Keratinocyte (primary cell): ENCODE data around the gene ST8SIA4. TPM values are rescaled to one million over a fixed set of nuclear protein-coding genes. Genes with fewer than 3 reads are reported as not detected.

Experiments used
- DNase-seq: peaks from one replicate; pipeline ENCODE4 v3.0.0-alpha.2; 2011; ENCODE audit warnings: low read depth, missing footprints, low spot score
- FAIRE-seq: peaks from 2 replicates; lab custom pipeline; 2011; peaks lifted over from hg19 to GRCh38; lab: Jason Lieb, UNC
- H2AFZ ChIP-seq: 2 replicates; pipeline ENCODE4 v1.6.0; 2012; ENCODE audit warnings: low read length, control low read depth, inconsistent platforms; ENCODE audit not compliant: control insufficient read depth
- H3K27ac ChIP-seq: 2 replicates; pipeline ENCODE4 v1.5.1; 2011; ENCODE audit warnings: low read length; ENCODE audit not compliant: control insufficient read depth, insufficient read depth
- H3K27me3 ChIP-seq: 3 replicates; pipeline ENCODE4 v1.6.0; 2011; ENCODE audit warnings: low read length; ENCODE audit not compliant: control insufficient read depth, insufficient read depth; ENCODE audit errors: extremely low read depth
- H3K36me3 ChIP-seq, 2 experiments: 2 replicates in 1 of 2; 3 replicates in 1 of 2; pipeline ENCODE4 v1.5.1; 2011; ENCODE audit warnings: low read length in 2 of 2, mild to moderate bottlenecking in 1 of 2; ENCODE audit not compliant: control insufficient read depth in 2 of 2, insufficient read depth in 2 of 2; ENCODE audit errors: extremely low read depth in 1 of 2
- H3K4me1 ChIP-seq: 3 replicates; pipeline ENCODE4 v1.5.1; 2011; ENCODE audit warnings: low read length; ENCODE audit not compliant: control insufficient read depth, insufficient read depth; ENCODE audit errors: extremely low read depth
- H3K4me2 ChIP-seq: 3 replicates; pipeline ENCODE4 v1.6.0; 2011; ENCODE audit warnings: low read depth, low read length; ENCODE audit not compliant: control insufficient read depth, insufficient read depth; ENCODE audit errors: extremely low read depth
- H3K4me3 ChIP-seq, 3 experiments: fragments of 200-600 bp in 1 of 3; sonication (generic) in 1 of 3; 2 replicates in 2 of 3; 3 replicates in 1 of 3; pipeline ENCODE4 v1.5.1; 2011 to 2016; ENCODE audit warnings: low read length in 3 of 3, mild to moderate bottlenecking in 3 of 3, control low read depth in 2 of 3, inconsistent platforms in 1 of 3, low read depth in 1 of 3, mixed read lengths in 1 of 3, mixed run types in 1 of 3, moderate library complexity in 1 of 3; ENCODE audit not compliant: control insufficient read depth in 2 of 3, insufficient read depth in 2 of 3; ENCODE audit errors: extremely low read depth in 1 of 3
- H3K79me2 ChIP-seq: 2 replicates; pipeline ENCODE4 v1.6.0; 2012; ENCODE audit warnings: low read length; ENCODE audit not compliant: control insufficient read depth, insufficient read depth
- H3K9ac ChIP-seq: 3 replicates; pipeline ENCODE4 v1.6.0; 2011; ENCODE audit warnings: low read length; ENCODE audit not compliant: control insufficient read depth, insufficient read depth; ENCODE audit errors: extremely low read depth
- H3K9me1 ChIP-seq: 3 replicates; pipeline ENCODE4 v1.6.0; 2011; ENCODE audit warnings: low read length; ENCODE audit not compliant: control insufficient read depth, insufficient read depth; ENCODE audit errors: extremely low read depth
- H3K9me3 ChIP-seq: 2 replicates; pipeline ENCODE4 v1.5.1; 2012; ENCODE audit warnings: low read depth, low read length; ENCODE audit not compliant: control insufficient read depth
- H4K20me1 ChIP-seq: 3 replicates; pipeline ENCODE4 v1.6.0; 2011; ENCODE audit warnings: low read length; ENCODE audit not compliant: control insufficient read depth, insufficient read depth; ENCODE audit errors: extremely low read depth
- EZH2 ChIP-seq: IDR thresholded peaks from one replicate; pipeline ENCODE4 v1.6.1; 2012; ENCODE audit warnings: inconsistent platforms, mild to moderate bottlenecking, low read length, moderate library complexity
- dilution Hi-C: fragments of 300-500 bp; cut with MboI; formaldehyde crosslinking; loops from one replicate; pipeline ENCODE4 v1.7.0; 2020; ENCODE audit warnings: low sequenced_read_pairs; ENCODE audit not compliant: extremely low pct_ligation_motif_present
- polyA plus RNA-seq, 5 experiments: library from polyadenylated mRNA; depleted of rRNA in 3 of 5; stranded (reverse) in 3 of 5; stranded (forward) in 1 of 5; unstranded in 1 of 5; fragments of >200 nt; gene quantifications; 1 replicate in 1 of 5; 2 replicates in 3 of 5; 3 replicates in 1 of 5; pipeline versions ENCODE4 v1.2.1 to v1.2.3, GENCODE V29; 2011 to 2012; ENCODE audit warnings: missing spikeins in 2 of 5, low read depth in 1 of 5, low replicate concordance in 1 of 5
- TF ChIP-seq, protein P1 (sequence below), 3 experiments: IDR thresholded peaks in 1 of 3; conservative IDR thresholded peaks in 1 of 3; optimal IDR thresholded peaks in 1 of 3; 2 replicates in 2 of 3; 3 replicates in 1 of 3; pipeline versions ENCODE3 to v1.5.1; 2011; ENCODE audit warnings: low read length in 3 of 3, mild to moderate bottlenecking in 3 of 3, moderate library complexity in 2 of 3, control low read depth in 1 of 3, inconsistent platforms in 1 of 3; ENCODE audit not compliant: insufficient read depth in 2 of 3; ENCODE audit errors: extremely low read depth in 1 of 3

ST8SIA4 gene
- polyA plus RNA-seq, 1 donor (not counting 4 experiments of a cell fraction or from before 2014, with no cell fraction given), result 0.43 TPM

DNA sequence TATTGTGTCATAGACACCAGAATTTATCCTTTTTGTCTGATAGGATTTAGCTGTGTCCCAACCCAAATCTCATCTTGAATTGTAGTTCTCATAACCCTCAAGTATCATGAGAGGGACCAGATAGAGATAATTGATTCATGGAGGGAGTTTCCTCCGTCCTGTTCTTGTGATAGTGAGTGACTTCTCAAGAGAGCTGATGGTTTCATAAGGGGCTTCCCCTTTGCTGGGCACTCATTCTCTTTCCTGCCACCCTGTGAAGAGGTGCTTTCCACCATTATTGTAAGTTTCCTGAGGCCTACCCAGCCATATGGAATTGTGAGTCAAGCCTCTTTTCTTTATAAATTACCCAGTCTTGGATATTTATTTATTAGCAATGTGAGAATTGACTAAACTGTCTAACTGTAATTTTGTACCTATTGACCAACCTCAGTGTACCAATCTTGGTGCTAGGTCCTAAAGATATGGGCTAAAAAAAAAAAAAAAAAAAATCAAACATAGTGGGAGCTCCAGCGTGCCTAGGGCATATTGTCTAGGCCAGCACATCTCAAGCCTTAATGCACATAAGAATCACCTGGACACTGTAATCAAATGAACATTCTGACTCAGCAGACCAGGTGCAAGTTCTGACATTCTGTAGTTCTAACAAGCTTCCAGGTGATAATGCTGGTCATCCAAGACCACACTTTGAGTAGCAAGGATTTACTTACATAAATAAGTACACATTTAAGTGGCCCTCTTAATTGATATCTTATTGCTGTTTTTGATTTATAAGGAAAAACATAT lies 30.5 kb downstream of the ST8SIA4 start:
- no peaks in the 10 kb centered on the region for H3K79me2 ChIP-seq
- no peak for TF ChIP-seq EZH2
- TF ChIP-seq, protein P1, sequence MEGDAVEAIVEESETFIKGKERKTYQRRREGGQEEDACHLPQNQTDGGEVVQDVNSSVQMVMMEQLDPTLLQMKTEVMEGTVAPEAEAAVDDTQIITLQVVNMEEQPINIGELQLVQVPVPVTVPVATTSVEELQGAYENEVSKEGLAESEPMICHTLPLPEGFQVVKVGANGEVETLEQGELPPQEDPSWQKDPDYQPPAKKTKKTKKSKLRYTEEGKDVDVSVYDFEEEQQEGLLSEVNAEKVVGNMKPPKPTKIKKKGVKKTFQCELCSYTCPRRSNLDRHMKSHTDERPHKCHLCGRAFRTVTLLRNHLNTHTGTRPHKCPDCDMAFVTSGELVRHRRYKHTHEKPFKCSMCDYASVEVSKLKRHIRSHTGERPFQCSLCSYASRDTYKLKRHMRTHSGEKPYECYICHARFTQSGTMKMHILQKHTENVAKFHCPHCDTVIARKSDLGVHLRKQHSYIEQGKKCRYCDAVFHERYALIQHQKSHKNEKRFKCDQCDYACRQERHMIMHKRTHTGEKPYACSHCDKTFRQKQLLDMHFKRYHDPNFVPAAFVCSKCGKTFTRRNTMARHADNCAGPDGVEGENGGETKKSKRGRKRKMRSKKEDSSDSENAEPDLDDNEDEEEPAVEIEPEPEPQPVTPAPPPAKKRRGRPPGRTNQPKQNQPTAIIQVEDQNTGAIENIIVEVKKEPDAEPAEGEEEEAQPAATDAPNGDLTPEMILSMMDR (optimal IDR thresholded peaks at IDR 0.05 in 1 of 3, IDR thresholded peaks at IDR 0.05 in 1 of 3, conservative IDR thresholded peaks at IDR 0.05 in 1 of 3; ENCODE audit: extremely low read depth in 1 of 3, insufficient read depth in 2 of 3, low read length in 3 of 3), result no peak
- no peaks in the 10 kb centered on the region for H4K20me1 ChIP-seq
- H3K9me1 ChIP-seq, result no peaks in the 10 kb centered on the region
- no peak overlapping the region for H2AFZ ChIP-seq
- no peaks in the 10 kb centered on the region for H3K36me3 ChIP-seq
- no peaks in the 10 kb centered on the region for H3K4me1 ChIP-seq
- no peak overlapping the region for H3K4me2 ChIP-seq
- DNase-seq (no peak), FAIRE-seq (no peak)
- no peak overlapping the region for H3K9ac ChIP-seq
- H3K27me3 ChIP-seq, result no peaks in the 10 kb centered on the region
- dilution Hi-C loops, result no loop called here
- H3K9me3 ChIP-seq, result no peaks in the 10 kb centered on the region
- H3K27ac ChIP-seq, result no peak overlapping the region
- no peak overlapping the region for H3K4me3 ChIP-seq

DNA sequence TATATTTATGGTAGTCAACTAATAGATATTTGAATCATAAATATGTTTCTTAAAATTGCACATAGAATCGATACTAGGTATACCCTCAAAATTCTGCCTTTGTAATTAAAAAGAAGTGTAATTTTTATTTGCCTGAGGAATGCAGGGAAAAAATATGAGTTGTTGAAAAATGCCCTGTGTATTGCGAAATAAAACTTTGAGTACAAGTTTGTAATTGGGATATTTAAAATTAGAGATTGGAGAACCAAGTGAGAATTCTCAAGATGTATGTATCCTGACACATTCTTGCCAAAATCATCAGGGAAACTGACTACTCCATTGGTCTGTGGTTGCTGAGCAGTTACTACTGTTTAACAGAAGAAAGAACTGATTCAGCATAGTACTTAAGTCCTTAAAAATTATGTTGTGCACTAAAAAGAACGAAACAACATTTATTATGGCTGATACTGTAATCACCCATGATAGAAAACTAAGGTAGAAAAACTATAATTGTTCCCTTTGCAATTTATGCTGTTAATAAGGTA lies 36.0 kb downstream of the ST8SIA4 start:
- DNase-seq (no peak), FAIRE-seq (no peak)
- Histone ChIP-seq H2AFZ (no peak overlapping the region), H3K4me3 (no peak overlapping the region), H3K79me2 (no peaks in the 10 kb centered on the region), H3K9me3 (no peaks in the 10 kb centered on the region), H3K9ac (no peak overlapping the region), H3K36me3 (no peaks in the 10 kb centered on the region), H3K27me3 (no peaks in the 10 kb centered on the region), H3K27ac (no peak overlapping the region), H3K9me1 (no peaks in the 10 kb centered on the region), H3K4me2 (no peak overlapping the region), H4K20me1 (no peaks in the 10 kb centered on the region), H3K4me1 (no peaks in the 10 kb centered on the region)
- TF ChIP-seq, protein P1 (optimal IDR thresholded peaks at IDR 0.05 in 1 of 3, IDR thresholded peaks at IDR 0.05 in 1 of 3, conservative IDR thresholded peaks at IDR 0.05 in 1 of 3; ENCODE audit: extremely low read depth in 1 of 3, insufficient read depth in 2 of 3, low read length in 3 of 3), result no peak
- TF ChIP-seq EZH2, result no peak
- dilution Hi-C loops, result no loop called here
